GM21737 (cell line): ENCODE results near the gene VAT1.

Experiments used
- ATAC-seq: cut with Tn5 transposase; IDR thresholded peaks from one replicate; pipeline ENCODE4 v1.9.1; 2021; ENCODE audit warnings: mild to moderate bottlenecking, moderate library complexity; ENCODE audit not compliant: unreplicated experiment

The VAT1 gene

DNA sequence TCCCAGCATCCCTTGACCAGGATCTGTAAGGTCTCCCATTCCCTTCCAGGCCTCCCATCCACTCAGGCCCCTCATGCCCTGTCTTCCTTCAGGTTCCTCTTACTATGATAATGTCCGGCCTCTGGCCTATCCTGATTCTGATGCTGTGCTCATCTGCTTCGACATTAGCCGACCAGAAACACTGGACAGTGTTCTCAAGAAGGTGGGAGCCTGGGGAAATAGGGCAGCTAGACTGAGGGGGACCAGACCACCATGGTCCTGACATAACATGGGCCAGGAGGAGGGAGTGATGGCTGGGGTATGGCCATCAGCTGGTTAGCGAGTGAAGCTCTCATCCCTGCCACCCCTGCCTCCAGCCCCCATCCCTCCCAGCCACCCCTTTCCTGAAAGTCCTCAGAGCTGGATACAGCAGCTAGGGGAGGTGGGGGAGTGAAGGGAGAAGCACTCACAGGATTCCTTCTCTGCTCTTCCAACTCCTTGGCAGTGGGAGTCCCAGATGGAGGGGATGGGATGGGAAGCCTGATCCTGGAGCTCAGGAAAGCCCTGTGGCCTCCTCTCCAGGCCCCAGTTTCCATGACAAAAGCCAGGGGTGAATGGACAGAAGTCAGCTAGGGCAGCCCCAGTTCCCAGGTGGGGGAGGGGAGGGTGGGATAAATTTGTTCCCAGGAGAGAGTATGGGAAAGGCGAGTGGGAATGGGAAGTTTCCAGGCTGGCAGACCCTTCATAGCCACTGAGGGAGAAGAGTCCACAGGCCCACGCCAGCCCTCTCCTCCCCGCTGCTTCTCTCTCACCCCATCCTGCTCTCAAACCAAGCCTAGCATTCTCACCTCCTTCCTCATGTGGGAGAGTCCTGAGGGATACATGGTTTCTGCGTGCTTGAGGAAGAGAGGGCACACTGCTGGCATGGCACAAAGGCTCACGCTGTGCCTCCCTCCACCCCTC is 5.2 kb upstream of the VAT1 start:
- ATAC-seq, result no peak

GRCh38 chr17:43026595-43026994 is 4.4 kb upstream of the VAT1 start:
- no peak for ATAC-seq

DNA sequence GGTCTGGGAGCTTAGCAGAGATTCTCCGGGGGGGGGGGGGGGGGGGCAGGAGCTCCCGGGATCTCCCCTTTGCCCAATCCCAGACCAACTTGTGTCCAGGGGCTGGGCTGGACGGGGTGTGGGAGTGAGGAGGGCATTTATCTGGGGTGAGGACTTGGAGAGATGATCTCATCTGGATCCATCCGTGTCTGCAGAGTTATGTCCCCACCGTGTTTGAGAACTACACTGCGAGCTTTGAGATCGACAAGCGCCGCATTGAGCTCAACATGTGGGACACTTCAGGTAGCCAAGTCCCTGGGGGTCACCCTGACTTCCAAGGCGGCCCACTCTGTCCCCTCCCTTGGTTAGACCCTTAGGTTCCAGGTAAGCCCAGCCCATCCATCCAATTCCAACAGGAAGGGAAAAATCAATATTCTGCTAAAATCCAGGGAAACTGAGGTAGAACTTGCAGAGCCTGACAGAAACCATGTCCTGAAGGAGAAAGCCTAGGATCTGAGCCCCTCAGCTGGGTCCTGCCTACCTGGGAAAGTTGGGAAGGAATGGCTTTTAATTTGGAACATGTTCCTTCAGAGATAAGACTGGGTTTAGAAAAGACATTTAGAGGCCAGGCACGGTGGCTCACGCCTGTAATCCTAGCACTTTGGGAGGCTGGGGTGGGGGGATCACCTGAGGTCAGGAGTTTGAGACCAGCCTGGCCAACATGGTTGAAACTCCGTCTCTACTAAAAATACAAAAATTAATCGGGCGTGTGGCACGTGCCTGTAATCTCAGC is 3.8 kb upstream of the VAT1 start:
- no peak for ATAC-seq

DNA sequence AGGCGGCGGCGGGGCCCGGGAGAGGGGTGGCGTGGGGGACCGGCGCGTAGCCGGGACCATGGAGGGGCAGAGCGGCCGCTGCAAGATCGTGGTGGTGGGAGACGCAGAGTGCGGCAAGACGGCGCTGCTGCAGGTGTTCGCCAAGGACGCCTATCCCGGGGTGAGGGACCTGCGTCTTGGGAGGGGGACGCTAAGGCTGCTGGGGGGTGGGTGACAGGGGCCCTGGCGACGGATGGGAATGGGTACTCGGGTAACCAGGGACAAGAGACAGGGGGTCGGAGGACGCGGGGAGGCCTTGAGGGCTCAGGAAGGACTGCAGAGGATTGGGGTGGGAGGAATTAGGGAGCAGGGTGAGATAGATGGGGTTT is 3.1 kb upstream of the VAT1 start:
- ATAC-seq, result no peak

DNA sequence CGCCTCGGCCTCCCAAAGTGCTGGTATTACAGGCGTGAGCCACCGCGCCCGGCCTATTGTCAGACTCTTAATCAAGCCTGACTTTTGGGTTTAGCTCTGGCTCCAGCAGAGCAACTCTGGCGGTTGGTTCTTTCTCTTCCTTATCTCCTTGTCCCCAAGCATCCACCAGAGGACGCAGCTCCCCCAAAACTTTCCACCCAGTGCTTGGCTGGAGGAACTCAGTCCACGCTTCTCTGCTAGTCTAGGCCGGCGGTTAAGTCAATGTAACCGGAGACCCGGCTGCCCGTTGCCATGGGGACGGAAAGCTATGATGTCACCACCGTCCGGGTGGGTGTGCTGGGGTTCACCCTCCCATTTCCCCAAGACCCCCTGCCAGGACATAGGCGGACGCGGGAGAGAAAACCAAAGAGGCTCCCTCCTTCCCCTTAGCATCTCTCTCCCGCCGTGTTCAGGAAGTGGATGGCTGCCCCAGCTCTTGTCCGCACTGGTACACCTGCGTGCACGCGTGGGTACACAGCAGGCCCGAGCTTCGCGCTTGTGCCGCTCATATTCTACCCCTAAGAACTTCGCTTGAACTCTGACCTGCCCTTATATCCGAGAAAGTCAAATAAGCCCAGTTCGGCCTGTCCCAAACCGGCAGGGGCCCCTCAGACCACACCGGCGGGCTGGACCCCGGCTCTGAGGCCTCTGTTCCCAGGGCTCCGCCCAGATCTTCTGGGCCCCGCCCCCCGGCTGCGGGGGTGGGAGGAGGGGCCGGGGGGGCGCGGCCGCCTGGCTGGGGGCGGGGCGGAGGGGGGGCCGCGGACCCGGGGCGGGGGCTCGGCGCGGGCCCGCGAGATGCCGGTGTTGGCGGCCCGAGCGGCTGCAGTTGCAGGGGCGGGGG is 2.5 kb upstream of the VAT1 start, which contains the start of gene RND2:
Gene RND2 (plus strand): TSS at position 825 of the 883 bp plus-strand sequence. CDS start 117 bp downstream, outside the sequence.
- ATAC-seq, result no peak

DNA sequence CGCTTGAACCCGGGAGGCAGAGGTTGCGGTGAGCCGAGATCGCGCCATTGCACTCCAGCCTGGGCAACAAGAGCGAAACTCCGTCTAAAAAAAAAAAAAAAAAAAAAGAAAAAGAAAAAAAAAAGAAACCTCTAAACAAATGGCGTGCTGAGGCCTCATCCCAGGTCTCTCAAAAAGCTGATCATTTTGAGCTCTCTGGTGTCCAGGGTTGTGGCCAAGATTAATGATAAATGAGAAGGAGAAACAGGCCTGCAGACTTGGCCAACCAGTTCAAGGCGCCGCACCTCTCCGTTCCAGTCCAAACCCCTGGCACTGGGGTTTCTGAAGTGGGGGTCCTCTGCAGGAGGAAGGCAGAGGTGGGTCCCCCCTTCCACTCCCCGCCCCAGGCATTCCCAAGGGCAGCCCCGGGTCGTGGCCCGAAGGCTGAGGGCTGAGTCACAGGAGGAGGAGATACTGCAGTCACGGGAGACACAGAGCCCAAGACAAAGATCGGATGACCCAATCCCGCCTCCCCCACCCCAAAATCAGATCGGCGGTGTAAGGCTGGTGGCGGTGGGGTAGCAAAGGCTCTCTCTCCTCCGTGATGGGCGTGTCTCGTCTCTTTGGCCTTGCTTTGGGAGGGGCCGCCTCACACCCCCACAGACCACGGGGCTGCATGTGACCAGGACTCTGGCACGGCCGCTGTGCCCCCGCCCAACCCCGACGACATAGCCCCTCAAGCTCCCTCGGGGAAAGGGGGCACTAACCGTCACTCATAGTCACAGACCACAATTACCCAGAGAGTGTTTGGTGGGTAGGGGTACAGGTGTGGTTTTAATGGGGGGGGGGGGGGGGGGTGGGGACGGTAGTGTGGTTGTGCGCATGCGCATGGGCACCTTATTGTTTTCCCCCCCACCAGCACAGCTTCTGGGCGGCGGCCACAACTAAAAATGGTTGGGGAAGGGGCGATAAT is 1.1 kb downstream of the VAT1 start:
- ATAC-seq, result no peak

- no peak for ATAC-seq
Measured at GRCh38 chr17:43020030-43020621, 2.1 kb downstream of the VAT1 start.

GRCh38 chr17:43019418-43019817 is 2.8 kb downstream of the VAT1 start:
- ATAC-seq, result no peak

GRCh38 chr17:43018932-43019331 is 3.3 kb downstream of the VAT1 start:
- no peak for ATAC-seq

DNA sequence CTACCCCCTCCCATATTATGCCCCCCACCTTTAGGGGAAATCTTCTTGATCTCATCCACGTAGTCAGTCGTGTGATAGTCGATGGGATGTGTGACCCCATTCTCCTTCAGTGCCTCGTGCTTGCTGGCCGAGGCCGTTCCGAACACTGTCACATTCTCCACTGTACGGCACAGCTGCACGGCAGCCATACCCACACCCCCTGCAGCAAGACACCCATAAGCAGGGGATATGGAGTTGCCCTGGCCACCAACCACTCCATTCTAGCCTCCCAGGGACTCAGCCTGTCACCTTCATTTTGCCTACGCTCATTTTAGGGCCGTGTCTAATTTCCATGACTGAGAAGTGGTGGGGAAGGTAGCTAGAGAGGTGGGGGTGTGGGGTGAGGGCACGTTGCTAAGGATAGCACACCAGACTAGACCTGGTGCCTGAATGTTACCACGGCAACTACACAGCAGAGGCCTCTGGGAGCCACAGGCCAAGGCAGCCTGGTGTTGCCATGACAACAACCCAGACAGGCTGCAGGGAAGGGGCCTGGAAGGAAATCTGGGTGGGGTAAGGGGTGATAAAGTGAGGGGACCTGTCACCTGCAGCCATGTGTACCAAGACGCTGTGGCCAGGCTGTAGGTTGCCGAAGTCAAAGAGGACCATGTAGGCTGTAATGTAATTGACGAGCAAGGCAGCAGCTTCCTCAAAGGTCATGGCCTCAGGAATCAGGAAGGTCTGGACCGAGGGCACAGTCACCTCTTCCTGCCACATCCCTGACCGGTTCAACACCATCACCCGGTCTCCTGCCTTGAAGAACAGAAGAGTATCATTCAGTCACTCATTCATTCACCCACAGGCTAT is 4.0 kb downstream of the VAT1 start:
- no peak for ATAC-seq

DNA sequence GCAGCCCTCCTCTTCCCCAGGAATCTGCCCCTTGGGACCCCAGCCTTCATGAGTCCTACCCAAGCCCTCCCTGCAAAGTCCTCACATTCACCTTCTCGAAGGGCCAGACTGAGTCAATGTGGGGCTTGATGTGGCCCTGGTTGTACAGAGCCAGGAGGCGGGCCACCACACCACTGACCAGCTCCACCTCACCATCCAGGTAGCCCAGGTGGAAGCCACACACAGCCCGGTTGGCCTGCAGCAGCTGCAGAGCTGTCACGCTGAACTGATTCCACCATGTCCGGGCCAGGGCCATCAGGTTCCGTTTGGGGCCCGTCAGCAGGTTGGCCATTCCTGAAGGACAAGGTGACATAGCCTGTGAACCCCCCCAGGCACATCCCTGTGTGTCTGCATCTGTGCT is 6.0 kb downstream of the VAT1 start:
- ATAC-seq, result no peak

DNA sequence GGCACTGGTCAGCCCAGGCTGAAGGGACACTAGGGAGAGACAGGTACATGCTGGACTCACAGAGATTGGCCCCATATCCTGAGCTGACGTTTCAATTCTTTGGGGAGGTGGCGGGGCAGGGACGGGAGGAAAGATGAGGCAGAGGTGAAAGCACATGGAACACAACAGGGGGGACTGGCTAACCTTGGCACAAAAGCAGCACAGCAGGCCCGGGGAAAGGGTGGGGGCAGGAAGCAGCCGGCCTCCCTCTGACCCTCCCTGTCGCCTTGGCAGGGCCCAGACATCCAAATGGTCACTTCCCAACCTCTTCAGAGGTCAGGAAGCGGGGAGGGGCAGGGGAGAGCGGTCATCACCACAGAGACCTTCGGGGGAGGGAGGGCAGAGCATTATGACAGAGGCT is 6.6 kb downstream of the VAT1 start:
- no peak for ATAC-seq

DNA sequence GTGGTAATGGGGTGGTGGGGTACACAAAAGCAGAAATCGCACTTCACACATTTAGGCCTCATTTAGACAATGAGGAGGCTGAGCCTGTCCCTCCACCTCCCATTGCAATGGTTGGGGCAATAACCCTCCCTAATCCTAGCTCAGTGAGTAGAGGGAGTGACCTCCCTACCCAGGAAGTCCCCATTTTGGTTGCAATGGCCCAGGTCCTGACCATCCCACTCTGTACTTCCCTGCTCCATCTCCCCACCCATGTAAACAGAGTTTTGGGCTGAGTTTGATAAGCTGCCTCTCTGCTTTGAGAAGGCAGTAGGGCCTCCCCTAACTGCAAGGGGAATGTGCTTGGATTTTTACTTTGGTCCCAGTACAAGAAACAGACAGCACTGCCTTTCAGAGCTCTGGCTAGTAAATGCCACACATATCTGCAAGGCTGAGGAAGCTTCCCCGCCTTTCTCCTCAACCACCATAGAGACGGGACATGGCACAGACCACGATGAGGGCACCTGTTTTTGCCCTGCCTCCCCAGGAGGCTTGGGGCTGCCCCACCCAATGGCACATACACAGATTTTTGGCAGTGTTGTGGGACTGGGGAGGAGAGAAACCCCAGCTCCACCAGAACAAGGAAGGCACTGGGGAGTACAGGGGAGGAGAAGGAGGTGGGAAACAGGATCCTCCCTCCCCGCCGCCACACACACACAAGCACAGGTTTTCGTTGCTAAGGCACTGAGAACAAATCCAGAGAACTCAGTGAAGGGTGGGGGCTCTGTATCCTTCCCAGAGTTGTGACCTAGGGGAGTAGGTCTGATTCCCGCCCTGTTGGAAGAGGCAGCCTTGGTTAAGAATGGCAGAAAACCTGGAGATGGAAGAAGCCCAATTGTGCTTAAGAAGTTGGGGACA is 7.3 kb downstream of the VAT1 start:
- ATAC-seq, result no peak

- ATAC-seq, result no peak
Measured at GRCh38 chr17:43014020-43014648, 8.1 kb downstream of the VAT1 start.

DNA sequence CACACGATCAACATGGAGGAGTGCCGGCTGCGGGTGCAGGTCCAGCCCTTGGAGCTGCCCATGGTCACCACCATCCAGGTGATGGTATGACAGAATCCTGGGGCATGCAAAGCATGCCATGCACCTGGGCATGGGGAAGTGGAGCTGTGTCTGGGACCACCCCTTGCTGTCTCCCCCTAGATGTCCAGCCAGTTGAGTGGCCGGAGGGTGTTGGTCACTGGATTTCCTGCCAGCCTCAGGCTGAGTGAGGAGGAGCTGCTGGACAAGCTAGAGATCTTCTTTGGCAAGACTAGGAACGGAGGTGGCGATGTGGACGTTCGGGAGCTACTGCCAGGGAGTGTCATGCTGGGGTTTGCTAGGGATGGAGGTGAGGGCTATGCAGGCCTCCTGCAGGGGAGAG is 8.9 kb downstream of the VAT1 start:
- no peak for ATAC-seq

DNA sequence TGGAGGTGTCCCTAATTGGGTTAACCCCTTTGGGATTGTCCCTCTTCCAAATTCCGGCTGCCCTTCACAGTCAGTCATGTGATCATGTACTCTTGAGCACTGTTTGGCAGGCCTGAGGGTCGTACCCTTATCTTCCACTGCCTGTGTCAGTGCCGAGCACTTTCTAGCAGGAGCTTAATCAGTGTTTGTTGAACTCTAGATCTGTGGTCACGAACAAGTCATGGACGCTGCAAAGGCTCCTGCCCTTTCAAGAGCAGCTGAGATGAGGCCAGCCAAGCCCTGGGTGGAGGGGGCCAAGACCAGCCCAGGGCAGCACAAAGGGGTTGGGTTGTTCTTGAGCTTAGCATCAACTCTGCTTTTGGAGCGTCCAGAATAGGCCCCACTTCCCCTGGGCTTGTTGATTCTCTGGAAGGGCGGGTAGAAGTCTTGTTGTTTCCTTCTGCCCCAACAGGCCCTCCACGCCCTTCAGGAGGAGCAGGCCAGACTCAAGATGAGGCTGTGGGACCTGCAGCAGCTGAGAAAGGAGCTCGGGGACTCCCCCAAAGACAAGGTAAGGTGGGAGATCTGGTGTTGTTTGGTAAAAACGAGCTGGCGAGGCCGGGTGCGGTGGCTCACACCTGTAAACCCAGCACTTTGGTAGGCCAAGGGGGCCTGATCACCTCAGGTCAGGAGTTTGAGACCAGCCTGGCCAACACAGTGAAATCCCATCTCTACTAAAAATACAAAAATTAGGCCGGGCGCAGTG is 10.3 kb downstream of the VAT1 start:
- no peak for ATAC-seq
